Fibroblast of villous mesenchyme (primary cell): ENCODE results near the gene MYPN. TPM values are rescaled to one million over a fixed set of nuclear protein-coding genes. Genes with fewer than 3 reads are reported as not detected.
A peak's percentile ranks its signal among the peaks of the same experiment; 100 is the strongest.

Experiments used
- DNase-seq: peaks from one replicate; pipeline ENCODE4 v3.0.0-alpha.2; 2010; ENCODE audit warnings: low read depth
- H3K4me3 ChIP-seq: 2 replicates; pipeline ENCODE4 v1.5.1; 2011; ENCODE audit warnings: low read depth, mild to moderate bottlenecking, low read length
- total RNA-seq: library from RNA; depleted of rRNA; stranded (reverse); fragments of >200 nt; gene quantifications from 2 replicates; pipeline ENCODE4 v1.2.3, GENCODE V29; 2012
- TF ChIP-seq, protein P1 (sequence below): IDR thresholded peaks from 2 replicates; pipeline ENCODE4 v1.5.1; 2012; ENCODE audit warnings: low read depth, mild to moderate bottlenecking, low read length; ENCODE audit not compliant: insufficient read depth

The MYPN gene
- total RNA-seq, 1 donor, result 18.6 TPM

DNA sequence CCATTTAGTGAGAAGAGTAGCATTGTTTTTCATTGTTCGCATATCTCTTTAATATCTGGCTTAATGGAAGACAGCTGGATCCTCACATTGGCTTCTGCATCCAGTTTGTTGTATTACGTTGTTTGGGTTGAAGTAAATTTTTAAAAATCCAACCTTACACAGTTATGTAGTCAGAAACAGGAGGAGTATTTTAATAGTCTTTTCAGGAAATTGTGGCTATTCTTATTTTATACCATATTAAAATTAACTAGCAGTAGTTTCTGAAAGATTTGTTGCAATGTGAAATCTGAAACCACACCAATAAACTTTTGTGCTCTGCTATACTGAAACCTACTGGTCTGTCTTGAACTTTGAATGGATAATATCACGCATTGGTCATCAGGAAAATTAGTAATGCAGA is 27.9 kb downstream of the MYPN start:
- no peak overlapping the region for H3K4me3 ChIP-seq
- peak; percentile 73 for DNase-seq
- TF ChIP-seq, protein P1, sequence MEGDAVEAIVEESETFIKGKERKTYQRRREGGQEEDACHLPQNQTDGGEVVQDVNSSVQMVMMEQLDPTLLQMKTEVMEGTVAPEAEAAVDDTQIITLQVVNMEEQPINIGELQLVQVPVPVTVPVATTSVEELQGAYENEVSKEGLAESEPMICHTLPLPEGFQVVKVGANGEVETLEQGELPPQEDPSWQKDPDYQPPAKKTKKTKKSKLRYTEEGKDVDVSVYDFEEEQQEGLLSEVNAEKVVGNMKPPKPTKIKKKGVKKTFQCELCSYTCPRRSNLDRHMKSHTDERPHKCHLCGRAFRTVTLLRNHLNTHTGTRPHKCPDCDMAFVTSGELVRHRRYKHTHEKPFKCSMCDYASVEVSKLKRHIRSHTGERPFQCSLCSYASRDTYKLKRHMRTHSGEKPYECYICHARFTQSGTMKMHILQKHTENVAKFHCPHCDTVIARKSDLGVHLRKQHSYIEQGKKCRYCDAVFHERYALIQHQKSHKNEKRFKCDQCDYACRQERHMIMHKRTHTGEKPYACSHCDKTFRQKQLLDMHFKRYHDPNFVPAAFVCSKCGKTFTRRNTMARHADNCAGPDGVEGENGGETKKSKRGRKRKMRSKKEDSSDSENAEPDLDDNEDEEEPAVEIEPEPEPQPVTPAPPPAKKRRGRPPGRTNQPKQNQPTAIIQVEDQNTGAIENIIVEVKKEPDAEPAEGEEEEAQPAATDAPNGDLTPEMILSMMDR, result no peak

DNA sequence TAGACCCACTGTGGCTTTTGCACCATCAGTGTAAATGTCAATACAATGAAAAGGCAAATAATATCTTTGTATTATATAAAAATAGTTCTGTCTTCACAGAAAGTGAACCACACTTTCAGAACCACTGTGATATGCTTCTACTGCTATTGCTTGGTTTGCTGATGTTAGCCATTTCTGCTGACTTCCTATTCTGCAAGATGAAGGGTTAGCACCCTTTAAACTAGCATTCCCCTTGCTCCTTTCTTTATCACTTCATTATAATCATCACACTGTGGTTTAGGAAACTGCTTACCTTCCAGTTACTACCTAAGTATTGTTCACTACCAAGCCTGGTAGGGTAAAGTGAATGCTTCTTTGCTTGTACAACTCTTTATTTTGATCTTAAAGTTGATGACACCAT is 29.2 kb downstream of the MYPN start:
- no peak overlapping the region for H3K4me3 ChIP-seq
- TF ChIP-seq, protein P1, result no peak
- DNase-seq, result no peak

DNA sequence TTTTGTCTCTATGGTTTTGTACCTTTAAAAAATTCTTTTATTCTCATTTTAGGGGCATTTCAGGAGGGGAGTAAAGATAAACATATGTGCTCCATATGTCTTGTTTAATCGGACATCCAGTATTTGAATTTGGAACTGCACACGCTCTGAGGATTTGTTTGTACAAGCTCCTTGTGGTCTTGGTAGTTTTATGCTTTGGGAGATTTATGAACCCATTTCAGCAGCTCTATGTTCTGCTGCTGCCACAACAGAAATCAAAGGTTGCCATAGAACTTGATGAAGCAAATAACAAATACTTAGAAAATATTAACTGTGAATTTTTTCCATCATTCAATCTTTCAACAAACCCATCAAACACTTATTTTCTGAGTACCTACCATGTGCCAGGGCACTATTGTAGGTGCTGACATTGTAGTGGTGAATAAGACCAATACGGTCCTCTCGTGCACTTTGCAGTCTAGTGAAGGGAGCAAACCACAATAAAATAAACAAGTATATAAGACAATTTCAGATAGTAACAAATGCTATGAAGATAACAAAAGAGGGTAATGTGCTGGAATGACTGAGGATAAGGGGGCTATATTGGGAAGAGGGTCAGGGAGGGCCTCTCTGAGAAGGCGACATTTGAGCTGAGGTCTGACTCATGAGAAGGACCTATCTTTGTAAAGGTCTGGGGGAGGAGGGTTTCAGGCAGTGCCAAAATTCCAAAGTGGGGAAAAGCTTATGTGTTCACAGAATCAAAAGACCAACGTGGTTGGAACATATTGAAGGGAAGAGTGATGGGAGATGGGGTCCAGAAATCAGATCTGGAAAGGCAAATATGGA is 30.4 kb downstream of the MYPN start:
- H3K4me3 ChIP-seq, result no peak overlapping the region
- DNase-seq, result peak; percentile 49
- TF ChIP-seq, protein P1, result no peak

DNA sequence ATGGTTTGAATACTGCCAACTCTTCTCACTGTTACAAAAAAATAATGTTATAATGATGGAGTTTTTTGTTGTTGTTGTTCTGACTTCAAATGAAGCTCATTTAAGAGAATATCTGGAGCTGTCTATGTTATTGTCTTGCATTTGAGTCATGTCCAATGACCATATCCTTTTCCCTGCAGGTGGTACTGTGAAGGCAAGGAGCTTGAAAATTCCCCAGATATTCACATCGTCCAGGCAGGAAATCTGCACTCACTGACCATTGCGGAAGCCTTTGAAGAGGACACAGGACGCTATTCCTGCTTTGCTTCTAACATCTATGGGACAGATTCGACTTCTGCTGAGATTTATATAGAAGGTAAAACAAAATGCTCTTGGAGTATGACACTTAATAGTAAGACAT is 33.5 kb downstream of the MYPN start:
- TF ChIP-seq, protein P1, result no peak
- no peak overlapping the region for H3K4me3 ChIP-seq
- DNase-seq, result no peak

DNA sequence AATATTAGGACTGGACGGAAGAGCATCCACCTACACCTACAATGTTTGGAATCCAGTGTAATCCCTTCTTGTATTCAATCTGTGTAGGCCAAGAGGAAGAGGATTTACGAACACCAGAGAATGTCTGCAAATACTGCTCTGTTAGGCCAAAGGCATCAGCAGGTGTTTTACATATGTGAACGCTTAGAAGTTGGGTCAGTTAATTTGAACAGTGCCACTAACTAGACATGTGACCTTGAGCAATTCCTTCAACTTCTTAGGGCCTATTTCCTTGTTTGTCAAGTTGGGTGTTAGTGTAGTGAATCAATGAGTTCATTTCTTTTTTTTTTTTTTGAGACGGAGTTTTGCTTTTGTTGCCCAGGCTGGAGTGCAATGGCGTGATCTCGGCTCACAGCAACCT is 35.4 kb downstream of the MYPN start:
- TF ChIP-seq, protein P1, result no peak

DNA sequence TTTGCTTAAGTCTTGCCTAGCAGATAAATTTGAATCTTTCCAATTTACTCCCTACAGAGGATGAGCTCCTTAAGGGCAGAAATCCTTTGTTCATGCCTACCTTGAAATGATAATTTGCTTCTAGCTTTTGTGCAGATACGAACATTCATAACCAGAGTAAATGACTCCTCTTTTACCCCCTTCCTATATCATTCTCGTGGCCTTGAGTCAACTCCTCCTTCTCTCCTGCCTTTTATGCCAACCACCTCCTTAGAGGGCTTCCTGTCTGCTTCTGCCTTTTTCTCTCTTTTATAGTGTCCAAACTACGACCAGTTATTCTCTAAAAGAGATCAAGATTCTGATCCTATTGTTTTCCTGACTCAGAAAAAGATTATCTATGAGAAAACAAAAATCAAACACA is 36.4 kb downstream of the MYPN start:
- H3K4me3 ChIP-seq, result no peak overlapping the region
- TF ChIP-seq, protein P1, result no peak
- no peak for DNase-seq

More for the DNA sequence above, 35.4 kb downstream of the MYPN start:
- no peak for DNase-seq
- no peak overlapping the region for H3K4me3 ChIP-seq

DNA sequence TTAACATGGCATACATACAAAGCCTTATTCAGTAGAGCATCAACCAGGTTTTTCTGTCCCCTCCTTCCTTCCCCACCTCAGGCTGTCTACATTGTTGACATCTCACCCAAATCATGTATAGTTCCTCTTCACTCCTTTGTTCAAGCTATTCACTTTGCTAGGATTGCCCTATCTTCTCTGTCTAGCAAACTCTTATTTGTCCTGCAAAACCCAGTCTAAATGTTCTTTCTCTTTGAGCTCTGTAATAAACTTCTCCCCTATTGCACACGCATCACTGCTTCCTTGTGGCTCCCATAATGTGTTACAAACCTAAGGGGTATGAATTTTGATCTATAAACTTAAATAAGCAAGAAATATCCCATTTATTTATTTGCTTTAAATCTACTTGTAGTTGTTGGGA is 36.8 kb downstream of the MYPN start:
- DNase-seq, result no peak
- TF ChIP-seq, protein P1, result no peak
- H3K4me3 ChIP-seq, result no peak overlapping the region
